Stomach (tissue), 4 donors: ENCODE results near the gene ATP1B3.

Experiments
- POLR2A ChIP-seq, 4 donors: fragments of 450-650 bp; IDR thresholded peaks; one replicate each; pipeline ENCODE4 v1.6.1; 2016; ENCODE audit warnings: antibody characterized with exemption in 4 of 4, control low read depth in 2 of 4, mild to moderate bottlenecking in 1 of 4, moderate library complexity in 1 of 4
- POLR2AphosphoS5 ChIP-seq, 3 donors: sonication (generic); formaldehyde crosslinking; IDR thresholded peaks; one replicate each; pipeline ENCODE4 v1.6.1; 2016; ENCODE audit warnings: antibody characterized with exemption in 3 of 3

- no peak for TF ChIP-seq POLR2A (IDR thresholded peaks at IDR 0.05)
- no peak for TF ChIP-seq POLR2AphosphoS5 (IDR thresholded peaks at IDR 0.05)
Observed at GRCh38 chr3:141933421-141934300, 57.2 kb downstream of the ATP1B3 start.
